Lung microvascular endothelial cell (primary cell): ENCODE measurements around the gene NUDT13. TPM values are rescaled to one million over a fixed set of nuclear protein-coding genes. Genes with fewer than 3 reads are reported as not detected.

Experiments used
- DNase-seq, 2 donors: peaks; one replicate each; pipeline versions ENCODE4 v3.0.0 to v3.0.0-alpha.2; 2010; ENCODE audit warnings: low read depth in 2 of 2
- total RNA-seq: library from RNA; depleted of rRNA; stranded (reverse); fragments of >200 nt; gene quantifications from 2 replicates; pipeline ENCODE4 v1.2.1, GENCODE V29; 2014

Gene NUDT13
- total RNA-seq, 1 donor from 2014 or later, result 1.2 TPM

- DNase-seq, result no peak
These were observed 52.8 kb downstream of the NUDT13 start for GRCh38 chr10:73163096-73163495.

GRCh38 chr10:73166972-73167371, 56.7 kb downstream of the NUDT13 start:
- DNase-seq, result no peak

GRCh38 chr10:73167458-73167782, 57.2 kb downstream of the NUDT13 start:
- no peak for DNase-seq

- DNase-seq, result peak; percentile 98
These were observed 57.7 kb downstream of the NUDT13 start, which contains the start of the genes ECD and FAM149B1 for GRCh38 chr10:73167783-73168464. Gene ECD, minus strand, starts transcription at chr10:73168008. Its CDS starts 4,071 bp downstream, at chr10:73163937. Gene FAM149B1, plus strand, starts transcription at chr10:73168119. Its CDS starts 221 bp downstream, at chr10:73168340.

GRCh38 chr10:73168465-73168803, 58.2 kb downstream of the NUDT13 start:
- DNase-seq, result peak in 1 of 2 donors; percentile 40

GRCh38 chr10:73169320-73169719, 59.1 kb downstream of the NUDT13 start:
- no peak for DNase-seq

- no peak for DNase-seq
These were observed 62.6 kb downstream of the NUDT13 start for GRCh38 chr10:73172867-73173266.

- DNase-seq, result peak in 1 of 2 donors; percentile 55
These were observed 64.1 kb downstream of the NUDT13 start for GRCh38 chr10:73174148-73174925.

Other genes with a start within 250 kb of the NUDT13 start
- gene OIT3, start 216.7 kb upstream of the NUDT13 start, total RNA-seq, result under 0.01 TPM in 2 replicates
- 0.22 TPM in 1 of 2 replicates, not detected in the other for gene PLA2G12B, start 155.6 kb upstream of the NUDT13 start, total RNA-seq
- gene P4HA1, start 13.6 kb upstream of the NUDT13 start, total RNA-seq, result 51.9 and 105 TPM in 2 replicates
- gene ECD, start 57.6 kb downstream of the NUDT13 start, total RNA-seq, result 15.7 and 19.4 TPM in 2 replicates
- 15.5 and 26.8 TPM in 2 replicates for gene FAM149B1, start 57.7 kb downstream of the NUDT13 start, total RNA-seq
- 18.1 and 22.7 TPM in 2 replicates for gene DNAJC9, start 136.8 kb downstream of the NUDT13 start, total RNA-seq
- 52.1 and 53.0 TPM in 2 replicates for gene MRPS16, start 142.2 kb downstream of the NUDT13 start, total RNA-seq
- gene CFAP70, start 248.4 kb downstream of the NUDT13 start, total RNA-seq, result under 0.01 and 0.20 TPM in 2 replicates